ENCODE measurements around the gene HELZ.
A peak's percentile ranks its signal among the peaks of the same experiment; 100 is the strongest.
"Not testable (repeated sequence)": the region's sequence is repeated elsewhere in the genome, so short reads cannot be mapped to it uniquely, and the experiment has no call there.

HELZ gene

GRCh38 chr17:67198131-67198530, 46.9 kb downstream of the HELZ start:
- no peak for DNase-seq (ENCODE audit: extremely low spot score, insufficient read length, low read depth)
- FAIRE-seq, result no peak

- not testable (repeated sequence) for FAIRE-seq; DNase-seq (ENCODE audit: extremely low spot score, insufficient read length, low read depth)
Measured at GRCh38 chr17:67197023-67197422, 48.0 kb downstream of the HELZ start.

GRCh38 chr17:67196422-67196821, 48.6 kb downstream of the HELZ start:
- no peak for FAIRE-seq
- no peak for DNase-seq (ENCODE audit: extremely low spot score, insufficient read length, low read depth)

GRCh38 chr17:67194134-67194533, 50.9 kb downstream of the HELZ start:
- no peak for DNase-seq (ENCODE audit: extremely low spot score, insufficient read length, low read depth)
- FAIRE-seq, result no peak

- FAIRE-seq (no peak), DNase-seq (ENCODE audit: extremely low spot score, insufficient read length, low read depth) (no peak)
Measured at GRCh38 chr17:67187927-67188326, 57.1 kb downstream of the HELZ start.

GRCh38 chr17:67186782-67187181, 58.2 kb downstream of the HELZ start:
- FAIRE-seq (no peak), DNase-seq (ENCODE audit: extremely low spot score, insufficient read length, low read depth) (no peak)

- DNase-seq (ENCODE audit: extremely low spot score, insufficient read length, low read depth) (no peak), FAIRE-seq (no peak)
Measured at GRCh38 chr17:67183531-67183930, 61.5 kb downstream of the HELZ start.

- no peak for FAIRE-seq
- DNase-seq (ENCODE audit: extremely low spot score, insufficient read length, low read depth), result no peak
Measured at GRCh38 chr17:67181825-67182224, 63.2 kb downstream of the HELZ start.

GRCh38 chr17:67180275-67180674, 64.7 kb downstream of the HELZ start:
- FAIRE-seq (no peak), DNase-seq (ENCODE audit: extremely low spot score, insufficient read length, low read depth) (no peak)

- FAIRE-seq (no peak), DNase-seq (ENCODE audit: extremely low spot score, insufficient read length, low read depth) (no peak)
Measured at GRCh38 chr17:67178555-67178954, 66.4 kb downstream of the HELZ start.

- no peak for FAIRE-seq
- no peak for DNase-seq (ENCODE audit: extremely low spot score, insufficient read length, low read depth)
Measured at GRCh38 chr17:67177732-67178131, 67.3 kb downstream of the HELZ start.

GRCh38 chr17:67174190-67174589, 70.8 kb downstream of the HELZ start:
- FAIRE-seq (no peak), DNase-seq (ENCODE audit: extremely low spot score, insufficient read length, low read depth) (no peak)

GRCh38 chr17:67171560-67171959, 73.4 kb downstream of the HELZ start:
- peak; percentile 73 for FAIRE-seq
- DNase-seq (ENCODE audit: extremely low spot score, insufficient read length, low read depth), result peak; percentile 7

GRCh38 chr17:67168496-67168895, 76.5 kb downstream of the HELZ start:
- no peak for FAIRE-seq
- no peak for DNase-seq (ENCODE audit: extremely low spot score, insufficient read length, low read depth)

- no peak for DNase-seq (ENCODE audit: extremely low spot score, insufficient read length, low read depth)
- no peak for FAIRE-seq
Measured at GRCh38 chr17:67165201-67165600, 79.8 kb downstream of the HELZ start.

GRCh38 chr17:67164302-67164701, 80.7 kb downstream of the HELZ start:
- DNase-seq (ENCODE audit: extremely low spot score, insufficient read length, low read depth), result no peak
- FAIRE-seq, result no peak

- FAIRE-seq (no peak), DNase-seq (ENCODE audit: extremely low spot score, insufficient read length, low read depth) (no peak)
Measured at GRCh38 chr17:67162771-67163170, 82.2 kb downstream of the HELZ start.

GRCh38 chr17:67161573-67161972, 83.4 kb downstream of the HELZ start:
- FAIRE-seq (no peak), DNase-seq (ENCODE audit: extremely low spot score, insufficient read length, low read depth) (no peak)

GRCh38 chr17:67160791-67161190, 84.2 kb downstream of the HELZ start:
- DNase-seq (ENCODE audit: extremely low spot score, insufficient read length, low read depth) (no peak), FAIRE-seq (no peak)

GRCh38 chr17:67157732-67158639, 87.0 kb downstream of the HELZ start:
- DNase-seq (ENCODE audit: extremely low spot score, insufficient read length, low read depth) (no peak), FAIRE-seq (no peak)

- no peak for DNase-seq (ENCODE audit: extremely low spot score, insufficient read length, low read depth)
- no peak for FAIRE-seq
Measured at GRCh38 chr17:67156269-67157199, 88.5 kb downstream of the HELZ start.
